HepG2 (cell line): Measurements from ENCODE around the gene COMP. TPM values are rescaled to one million over a fixed set of nuclear protein-coding genes. Genes with fewer than 3 reads are reported as not detected.

Experiments
- AHDC1 ChIP-seq: sonication (generic); formaldehyde crosslinking; IDR thresholded peaks from 2 replicates; pipeline ENCODE4 v1.5.1; 2020; ENCODE audit warnings: mild to moderate bottlenecking, missing genetic modification reagents, borderline replicate concordance
- CENPX ChIP-seq: sonication (generic); formaldehyde crosslinking; IDR thresholded peaks from 2 replicates; pipeline ENCODE4 v1.9.0; 2021; ENCODE audit warnings: mild to moderate bottlenecking, missing genetic modification reagents, moderate library complexity
- CTCF ChIP-seq: sonication (generic); formaldehyde crosslinking; IDR thresholded peaks from 2 replicates; pipeline ENCODE4 v1.5.0; 2020; ENCODE audit warnings: mild to moderate bottlenecking, missing genetic modification reagents, moderate library complexity
- GATAD1 ChIP-seq: IDR thresholded peaks from 2 replicates; pipeline ENCODE4 v1.6.1; 2016; ENCODE audit warnings: missing genetic modification reagents, missing compliant biosample characterization
- HMG20B ChIP-seq: conservative IDR thresholded peaks from 2 replicates; pipeline ENCODE4 v1.6.1; 2016; ENCODE audit warnings: missing genetic modification reagents, missing compliant biosample characterization
- KDM6A ChIP-seq: IDR thresholded peaks from 2 replicates; pipeline ENCODE4 v1.6.1; 2016; ENCODE audit warnings: low read depth
- MEF2D ChIP-seq: sonication (generic); formaldehyde crosslinking; IDR thresholded peaks from 2 replicates; pipeline ENCODE4 v1.5.1; 2020; ENCODE audit warnings: mild to moderate bottlenecking, missing genetic modification reagents
- NRL ChIP-seq: sonication (generic); formaldehyde crosslinking; IDR thresholded peaks from 2 replicates; pipeline ENCODE4 v1.5.0; 2020; ENCODE audit warnings: missing genetic modification reagents, mild to moderate bottlenecking, moderate library complexity, borderline replicate concordance
- SMARCC2 ChIP-seq: fragments of 450-650 bp; IDR thresholded peaks from 2 replicates; pipeline ENCODE4 v1.6.1; 2017; ENCODE audit warnings: antibody characterized with exemption, mild to moderate bottlenecking
- SMC3 ChIP-seq: IDR thresholded peaks from 2 replicates; pipeline ENCODE4 v1.6.1; 2011; ENCODE audit warnings: low read length, improper control_type of control experiment
- SUZ12 ChIP-seq: fragments of 150-350 bp; IDR thresholded peaks from 2 replicates; pipeline ENCODE4 v1.6.1; 2014; ENCODE audit warnings: low read depth, low read length
- ZBTB49 ChIP-seq: sonication (generic); formaldehyde crosslinking; IDR thresholded peaks from 2 replicates; pipeline ENCODE4 v1.4.0; 2020; ENCODE audit warnings: missing genetic modification reagents, borderline replicate concordance
- ZMYM4 ChIP-seq: sonication (generic); formaldehyde crosslinking; IDR thresholded peaks from 2 replicates; pipeline ENCODE4 v1.8.1; 2023; ENCODE audit warnings: mild to moderate bottlenecking, missing genetic modification reagents
- polyA plus RNA-seq, 8 experiments: library from polyadenylated mRNA; depleted of rRNA in 3 of 8; stranded (reverse) in 7 of 8; unstranded in 1 of 8; fragments of >200 nt; fragmentation: Illumina TruSeq in 4 of 8; extraction: Trizol in 4 of 8; gene quantifications; 2 replicates each; pipeline versions ENCODE4 v1.2.1 to v1.2.3, GENCODE V29; 2011 to 2016; ENCODE audit warnings: low read depth in 4 of 8, missing spikeins in 1 of 8, mixed read lengths in 1 of 8; ENCODE audit not compliant: insufficient read depth in 1 of 8
- total RNA-seq, 5 experiments: library from RNA; depleted of rRNA; stranded (reverse); fragments of >200 nt; fragmentation: Illumina TruSeq; extraction: Trizol; gene quantifications; 2 replicates each; pipeline ENCODE4 v1.2.3, GENCODE V29; 2016; ENCODE audit warnings: low read depth in 1 of 5
- TF ChIP-seq, protein P1 (sequence below): sonication (generic); formaldehyde crosslinking; IDR thresholded peaks from 2 replicates; pipeline ENCODE4 v1.5.1; 2020; ENCODE audit warnings: mild to moderate bottlenecking, missing genetic modification reagents, moderate library complexity

The COMP gene
- total and polyA plus RNA-seq, 2 of the 13 experiments (the other 11 are each of a cell fraction or from before 2014, with no cell fraction given) = 0.04 to 0.13 TPM

- TF ChIP-seq ZBTB49 (CRISPR knock-in tag) (no peak), SUZ12 (no peak), AHDC1 (CRISPR knock-in tag) (no peak), MEF2D (CRISPR knock-in tag) (no peak), HMG20B (no peak), GATAD1 (CRISPR knock-in tag) (no peak), CTCF (peak; percentile 89), NRL (CRISPR knock-in tag) (no peak), SMARCC2 (no peak), CENPX (CRISPR knock-in tag) (no peak), SMC3 (peak; percentile 48), KDM6A (no peak), ZMYM4 (CRISPR knock-in tag) (no peak)
- TF ChIP-seq, protein P1, sequence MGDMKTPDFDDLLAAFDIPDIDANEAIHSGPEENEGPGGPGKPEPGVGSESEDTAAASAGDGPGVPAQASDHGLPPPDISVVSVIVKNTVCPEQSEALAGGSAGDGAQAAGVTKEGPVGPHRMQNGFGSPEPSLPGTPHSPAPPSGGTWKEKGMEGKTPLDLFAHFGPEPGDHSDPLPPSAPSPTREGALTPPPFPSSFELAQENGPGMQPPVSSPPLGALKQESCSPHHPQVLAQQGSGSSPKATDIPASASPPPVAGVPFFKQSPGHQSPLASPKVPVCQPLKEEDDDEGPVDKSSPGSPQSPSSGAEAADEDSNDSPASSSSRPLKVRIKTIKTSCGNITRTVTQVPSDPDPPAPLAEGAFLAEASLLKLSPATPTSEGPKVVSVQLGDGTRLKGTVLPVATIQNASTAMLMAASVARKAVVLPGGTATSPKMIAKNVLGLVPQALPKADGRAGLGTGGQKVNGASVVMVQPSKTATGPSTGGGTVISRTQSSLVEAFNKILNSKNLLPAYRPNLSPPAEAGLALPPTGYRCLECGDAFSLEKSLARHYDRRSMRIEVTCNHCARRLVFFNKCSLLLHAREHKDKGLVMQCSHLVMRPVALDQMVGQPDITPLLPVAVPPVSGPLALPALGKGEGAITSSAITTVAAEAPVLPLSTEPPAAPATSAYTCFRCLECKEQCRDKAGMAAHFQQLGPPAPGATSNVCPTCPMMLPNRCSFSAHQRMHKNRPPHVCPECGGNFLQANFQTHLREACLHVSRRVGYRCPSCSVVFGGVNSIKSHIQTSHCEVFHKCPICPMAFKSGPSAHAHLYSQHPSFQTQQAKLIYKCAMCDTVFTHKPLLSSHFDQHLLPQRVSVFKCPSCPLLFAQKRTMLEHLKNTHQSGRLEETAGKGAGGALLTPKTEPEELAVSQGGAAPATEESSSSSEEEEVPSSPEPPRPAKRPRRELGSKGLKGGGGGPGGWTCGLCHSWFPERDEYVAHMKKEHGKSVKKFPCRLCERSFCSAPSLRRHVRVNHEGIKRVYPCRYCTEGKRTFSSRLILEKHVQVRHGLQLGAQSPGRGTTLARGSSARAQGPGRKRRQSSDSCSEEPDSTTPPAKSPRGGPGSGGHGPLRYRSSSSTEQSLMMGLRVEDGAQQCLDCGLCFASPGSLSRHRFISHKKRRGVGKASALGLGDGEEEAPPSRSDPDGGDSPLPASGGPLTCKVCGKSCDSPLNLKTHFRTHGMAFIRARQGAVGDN (CRISPR knock-in tag) = peak; percentile 25; the same call in 1 of the 2 replicates
Measured at GRCh38 chr19:18771328-18772242, 19.5 kb downstream of the COMP start (continued).
